ENCODE results near the gene AEN. TPM values are rescaled to one million over a fixed set of nuclear protein-coding genes. Genes with fewer than 3 reads are reported as not detected.
A peak's percentile ranks its signal among the peaks of the same experiment; 100 is the strongest.

AEN gene
- total RNA-seq, 1 donor from 2014 or later: 48.9 TPM

GRCh38 chr15:88609344-88610090 is 11.6 kb upstream of the AEN start:
- H3K4me3 Mint-ChIP-seq: no peak overlapping the region
- H3K4me1 Mint-ChIP-seq (ENCODE audit: unreplicated experiment): peaks cover 23% of the 10 kb centered on the region
- H3K9me3 Mint-ChIP-seq: no peaks in the 10 kb centered on the region
- DNase-seq (ENCODE audit: extremely low spot score, unreplicated experiment): no peak
- no peaks in the 10 kb centered on the region for H3K36me3 Mint-ChIP-seq
- H3K27me3 Mint-ChIP-seq: peaks cover 95% of the 10 kb centered on the region
- no peak overlapping the region for H3K27ac Mint-ChIP-seq
- TF ChIP-seq CTCF (conservative IDR thresholded peaks at IDR 0.05): no peak

GRCh38 chr15:88610701-88611231 is 10.4 kb upstream of the AEN start:
- Mint-ChIP-seq H3K36me3 (no peaks in the 10 kb centered on the region), H3K27me3 (peaks cover 84% of the 10 kb centered on the region), H3K9me3 (no peaks in the 10 kb centered on the region), H3K27ac (no peak overlapping the region), H3K4me1 (ENCODE audit: unreplicated experiment) (peaks cover 25% of the 10 kb centered on the region), H3K4me3 (no peak overlapping the region)
- no peak for DNase-seq (ENCODE audit: extremely low spot score, unreplicated experiment)
- TF ChIP-seq CTCF (conservative IDR thresholded peaks at IDR 0.05): peak; percentile 34

- no peak overlapping the region for H3K27ac Mint-ChIP-seq
- peaks cover 20% of the 10 kb centered on the region for H3K4me1 Mint-ChIP-seq (ENCODE audit: unreplicated experiment)
- no peak overlapping the region for H3K4me3 Mint-ChIP-seq
- no peaks in the 10 kb centered on the region for H3K36me3 Mint-ChIP-seq
- H3K27me3 Mint-ChIP-seq: peaks cover 69% of the 10 kb centered on the region
- TF ChIP-seq CTCF (conservative IDR thresholded peaks at IDR 0.05): no peak
- DNase-seq (ENCODE audit: extremely low spot score, unreplicated experiment): no peak
- no peaks in the 10 kb centered on the region for H3K9me3 Mint-ChIP-seq
These were observed 8.8 kb upstream of the AEN start for GRCh38 chr15:88612186-88612796.

- peaks cover 59% of the 10 kb centered on the region for H3K27me3 Mint-ChIP-seq
- DNase-seq (ENCODE audit: extremely low spot score, unreplicated experiment): no peak
- TF ChIP-seq CTCF (conservative IDR thresholded peaks at IDR 0.05): no peak
- peak overlapping the region; percentile 5 for H3K27ac Mint-ChIP-seq
- peaks cover 20% of the 10 kb centered on the region for H3K4me1 Mint-ChIP-seq (ENCODE audit: unreplicated experiment)
- H3K4me3 Mint-ChIP-seq: no peak overlapping the region
- no peaks in the 10 kb centered on the region for H3K36me3 Mint-ChIP-seq
- H3K9me3 Mint-ChIP-seq: no peaks in the 10 kb centered on the region
These were observed 7.8 kb upstream of the AEN start for GRCh38 chr15:88613074-88613944.

- Mint-ChIP-seq H3K27ac (peak overlapping the region; percentile 60), H3K36me3 (no peaks in the 10 kb centered on the region), H3K27me3 (peaks cover 37% of the 10 kb centered on the region), H3K4me3 (no peak overlapping the region), H3K4me1 (ENCODE audit: unreplicated experiment) (peaks cover 14% of the 10 kb centered on the region), H3K9me3 (no peaks in the 10 kb centered on the region)
- no peak for TF ChIP-seq CTCF (conservative IDR thresholded peaks at IDR 0.05)
- DNase-seq (ENCODE audit: extremely low spot score, unreplicated experiment): no peak
These were observed 5.6 kb upstream of the AEN start for GRCh38 chr15:88615303-88616107.
